GM10248 (cell line): ENCODE results near the gene CD163L1.

Experiments
- CTCF ChIA-PET: fragments of 300-600 bp; sonication (Branson Sonifier 250); formaldehyde crosslinking; extraction: SDS; loops from one replicate; lab custom pipeline; 2021; ENCODE audit warnings: antibody characterized with exemption; lab: Yijun Ruan, JAX
- POLR2A ChIA-PET: fragments of 350-650 bp; sonication (Branson Sonifier 250); formaldehyde crosslinking; extraction: SDS; loops from one replicate; lab custom pipeline; 2020; ENCODE audit warnings: antibody characterized with exemption; lab: Yijun Ruan, JAX
- DNase-seq: peaks from one replicate; pipeline ENCODE4 v3.0.0; 2012; ENCODE audit errors: extremely low spot score
- TF ChIP-seq, protein P1 (sequence below): IDR thresholded peaks from 2 replicates; pipeline ENCODE4 v1.5.1; 2012; ENCODE audit warnings: mild to moderate bottlenecking, low read depth; ENCODE audit errors: extremely low read depth, missing control alignments, control extremely low read depth

The CD163L1 gene

GRCh38 chr12:7460375-7461259 is 16.7 kb upstream of the CD163L1 start:
- TF ChIP-seq, protein P1, sequence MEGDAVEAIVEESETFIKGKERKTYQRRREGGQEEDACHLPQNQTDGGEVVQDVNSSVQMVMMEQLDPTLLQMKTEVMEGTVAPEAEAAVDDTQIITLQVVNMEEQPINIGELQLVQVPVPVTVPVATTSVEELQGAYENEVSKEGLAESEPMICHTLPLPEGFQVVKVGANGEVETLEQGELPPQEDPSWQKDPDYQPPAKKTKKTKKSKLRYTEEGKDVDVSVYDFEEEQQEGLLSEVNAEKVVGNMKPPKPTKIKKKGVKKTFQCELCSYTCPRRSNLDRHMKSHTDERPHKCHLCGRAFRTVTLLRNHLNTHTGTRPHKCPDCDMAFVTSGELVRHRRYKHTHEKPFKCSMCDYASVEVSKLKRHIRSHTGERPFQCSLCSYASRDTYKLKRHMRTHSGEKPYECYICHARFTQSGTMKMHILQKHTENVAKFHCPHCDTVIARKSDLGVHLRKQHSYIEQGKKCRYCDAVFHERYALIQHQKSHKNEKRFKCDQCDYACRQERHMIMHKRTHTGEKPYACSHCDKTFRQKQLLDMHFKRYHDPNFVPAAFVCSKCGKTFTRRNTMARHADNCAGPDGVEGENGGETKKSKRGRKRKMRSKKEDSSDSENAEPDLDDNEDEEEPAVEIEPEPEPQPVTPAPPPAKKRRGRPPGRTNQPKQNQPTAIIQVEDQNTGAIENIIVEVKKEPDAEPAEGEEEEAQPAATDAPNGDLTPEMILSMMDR = peak; percentile 76
- POLR2A ChIA-PET = no interaction called here
- DNase-seq = peak; percentile 55
- CTCF ChIA-PET = interaction anchor here (0.9 to 5.5 kb wide), 14 partner anchors 16 to 253 kb away, joined by 3 to 24 read pairs (median 3); partner anchors contain the start of gene CD163L1

GRCh38 chr12:7459973-7460372 is 16.0 kb upstream of the CD163L1 start:
- ChIA-PET POLR2A (no interaction called here), CTCF (interaction anchor here (1.0 to 5.5 kb wide), 8 partner anchors 16 to 252 kb away, joined by 3 to 24 read pairs (median 4); partner anchors contain the start of gene CD163L1)
- TF ChIP-seq, protein P1 = no peak
- no peak for DNase-seq

GRCh38 chr12:7451756-7452155 is 7.8 kb upstream of the CD163L1 start:
- TF ChIP-seq, protein P1 = no peak
- ChIA-PET CTCF (no interaction called here), POLR2A (no interaction called here)
- no peak for DNase-seq

DNA sequence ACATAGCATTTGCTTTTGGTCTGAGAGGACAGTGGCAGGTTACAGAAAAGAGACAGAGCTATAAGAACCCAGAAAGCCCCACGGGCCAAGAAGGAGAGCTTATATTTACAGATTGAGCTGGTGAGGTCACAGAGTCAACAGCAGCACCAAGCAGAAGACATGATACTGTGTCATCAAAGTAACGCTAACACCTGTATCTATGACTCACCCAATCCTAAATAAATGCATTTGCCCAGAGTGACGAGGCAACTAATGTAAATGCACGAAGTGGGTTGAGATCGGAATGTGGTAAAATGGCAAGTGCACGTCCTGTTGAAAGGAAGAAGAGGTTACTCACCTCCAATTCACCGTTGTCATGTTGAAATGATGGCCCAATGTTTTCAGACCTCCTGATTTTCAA is 6.7 kb upstream of the CD163L1 start:
- TF ChIP-seq, protein P1 = no peak
- POLR2A ChIA-PET = no interaction called here
- CTCF ChIA-PET = no interaction called here
- DNase-seq = no peak

- no peak for DNase-seq
- ChIA-PET POLR2A (no interaction called here), CTCF (no interaction called here)
- TF ChIP-seq, protein P1 = no peak
These were observed 4.1 kb upstream of the CD163L1 start for GRCh38 chr12:7448099-7448498.

- DNase-seq = no peak
- TF ChIP-seq, protein P1 = no peak
- POLR2A ChIA-PET = no interaction called here
- CTCF ChIA-PET = interaction anchor here (1.9 kb wide), 1 partner anchor 16 kb away, joined by 4 read pairs; no protein-coding TSS in a partner anchor
These were observed 584 bp upstream of the CD163L1 start for GRCh38 chr12:7444537-7444936.
